AG10803 (cell line): ENCODE measurements around the gene LRG1.

Source experiments
- DNase-seq: peaks from one replicate; pipeline ENCODE4 v3.0.0; 2010; ENCODE audit warnings: low read depth
- H3K4me3 ChIP-seq: 2 replicates; pipeline ENCODE4 v1.5.1; 2011; ENCODE audit warnings: mild to moderate bottlenecking, low read length, control low read depth
- TF ChIP-seq, protein P1 (sequence below): conservative IDR thresholded peaks from 2 replicates; pipeline ENCODE4 v1.5.1; 2011; ENCODE audit warnings: mild to moderate bottlenecking, low read length, control low read depth, inconsistent platforms

Gene LRG1

GRCh38 chr19:4502282-4503131, 37.3 kb downstream of the LRG1 start:
- no peak overlapping the region for H3K4me3 ChIP-seq
- DNase-seq = no peak
- TF ChIP-seq, protein P1, sequence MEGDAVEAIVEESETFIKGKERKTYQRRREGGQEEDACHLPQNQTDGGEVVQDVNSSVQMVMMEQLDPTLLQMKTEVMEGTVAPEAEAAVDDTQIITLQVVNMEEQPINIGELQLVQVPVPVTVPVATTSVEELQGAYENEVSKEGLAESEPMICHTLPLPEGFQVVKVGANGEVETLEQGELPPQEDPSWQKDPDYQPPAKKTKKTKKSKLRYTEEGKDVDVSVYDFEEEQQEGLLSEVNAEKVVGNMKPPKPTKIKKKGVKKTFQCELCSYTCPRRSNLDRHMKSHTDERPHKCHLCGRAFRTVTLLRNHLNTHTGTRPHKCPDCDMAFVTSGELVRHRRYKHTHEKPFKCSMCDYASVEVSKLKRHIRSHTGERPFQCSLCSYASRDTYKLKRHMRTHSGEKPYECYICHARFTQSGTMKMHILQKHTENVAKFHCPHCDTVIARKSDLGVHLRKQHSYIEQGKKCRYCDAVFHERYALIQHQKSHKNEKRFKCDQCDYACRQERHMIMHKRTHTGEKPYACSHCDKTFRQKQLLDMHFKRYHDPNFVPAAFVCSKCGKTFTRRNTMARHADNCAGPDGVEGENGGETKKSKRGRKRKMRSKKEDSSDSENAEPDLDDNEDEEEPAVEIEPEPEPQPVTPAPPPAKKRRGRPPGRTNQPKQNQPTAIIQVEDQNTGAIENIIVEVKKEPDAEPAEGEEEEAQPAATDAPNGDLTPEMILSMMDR = no peak

- DNase-seq = no peak
- no peak overlapping the region for H3K4me3 ChIP-seq
- TF ChIP-seq, protein P1 = no peak
Measured at GRCh38 chr19:4501691-4502090, 38.1 kb downstream of the LRG1 start.

GRCh38 chr19:4500841-4501591, 38.8 kb downstream of the LRG1 start:
- TF ChIP-seq, protein P1 = no peak
- no peak for DNase-seq
- H3K4me3 ChIP-seq = no peak overlapping the region

DNA sequence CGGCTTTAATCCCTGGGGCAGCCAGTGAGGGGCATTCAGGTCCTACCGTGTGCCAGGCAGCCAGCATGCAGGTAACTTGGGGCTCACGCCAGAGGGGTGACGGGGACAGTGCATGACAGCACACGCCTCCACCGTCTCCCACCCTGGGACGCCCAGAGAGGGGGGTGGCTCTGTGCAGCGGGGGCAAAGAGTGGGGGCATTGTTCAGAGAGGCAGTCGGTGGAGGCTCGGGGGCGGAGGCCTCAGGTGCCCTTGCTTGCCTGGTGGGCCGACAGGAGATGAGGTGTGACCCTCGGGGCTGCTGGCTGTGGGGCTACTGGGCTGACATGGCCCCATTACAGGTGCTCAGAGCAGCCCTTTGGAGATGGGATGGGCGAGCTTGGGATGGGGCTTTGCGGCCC, 40.0 kb downstream of the LRG1 start:
- TF ChIP-seq, protein P1 = no peak
- DNase-seq = no peak
- no peak overlapping the region for H3K4me3 ChIP-seq

DNA sequence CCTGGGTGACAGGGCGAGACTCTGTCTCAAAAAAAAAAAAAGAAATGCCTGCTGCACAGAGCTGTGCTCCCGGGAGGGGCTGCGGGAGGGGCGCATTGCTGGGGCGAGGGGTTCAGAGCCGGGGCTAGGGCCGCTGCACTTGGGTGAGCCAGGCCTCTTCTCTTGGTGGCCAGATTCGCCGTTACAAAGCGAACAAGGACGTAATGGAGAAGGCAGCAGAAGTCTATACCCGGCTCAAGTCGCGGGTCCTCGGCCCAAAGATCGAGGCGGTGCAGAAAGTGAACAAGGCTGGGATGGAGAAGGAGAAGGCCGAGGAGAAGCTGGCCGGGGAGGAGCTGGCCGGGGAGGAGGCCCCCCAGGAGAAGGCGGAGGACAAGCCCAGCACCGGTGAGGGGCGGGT, 40.5 kb downstream of the LRG1 start:
- H3K4me3 ChIP-seq = no peak overlapping the region
- DNase-seq = no peak
- TF ChIP-seq, protein P1 = no peak

GRCh38 chr19:4498694-4499093, 41.1 kb downstream of the LRG1 start:
- TF ChIP-seq, protein P1 = no peak
- no peak for DNase-seq
- H3K4me3 ChIP-seq = no peak overlapping the region
